ENCODE data around the gene IQCF2.

DNA sequence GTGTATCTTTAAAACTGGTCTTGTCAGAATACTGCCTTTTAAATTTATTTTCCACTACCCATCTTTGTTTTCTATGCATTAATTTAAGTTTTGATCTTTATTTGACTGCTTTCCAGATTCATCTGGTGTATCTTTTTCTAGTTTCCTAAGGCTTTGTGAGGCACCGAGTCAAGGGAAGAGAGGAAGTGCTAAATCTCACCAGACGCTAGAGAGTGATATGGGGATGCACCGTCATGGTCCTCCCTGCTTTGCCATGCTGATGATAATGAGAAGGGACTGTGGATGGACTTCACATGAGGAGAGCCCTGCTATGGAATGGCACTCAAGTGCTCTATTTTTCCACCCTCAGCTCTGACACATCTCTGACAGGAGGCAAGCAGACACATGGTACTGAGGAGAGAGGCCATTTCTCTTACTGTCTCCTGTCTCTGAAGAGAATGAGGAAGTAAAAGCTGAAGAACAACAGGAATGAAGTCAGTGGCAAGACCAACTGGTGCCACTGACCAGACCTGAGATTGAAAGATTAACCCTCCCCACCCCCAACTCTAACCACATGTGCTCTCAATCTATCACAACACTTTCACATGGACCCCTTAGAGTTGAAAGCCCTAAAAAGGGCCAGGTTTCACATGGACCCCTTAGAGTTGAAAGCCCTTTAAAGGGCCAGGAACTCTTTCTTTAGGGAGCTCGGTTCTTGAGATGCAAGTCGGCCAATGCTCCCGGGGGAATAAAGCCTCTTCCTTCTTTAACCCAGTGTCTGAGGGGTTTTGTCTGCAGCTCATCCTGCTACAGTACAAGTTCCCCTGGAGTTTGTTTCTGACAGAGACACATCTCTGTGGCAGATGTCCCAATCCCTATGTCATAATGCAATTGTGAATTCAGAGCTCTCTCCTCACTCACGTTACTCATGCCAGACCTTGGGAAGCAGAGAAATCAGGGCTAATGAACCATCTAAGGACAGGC lies at the start of gene IQCF2:
- TF ChIP-seq, protein P1, sequence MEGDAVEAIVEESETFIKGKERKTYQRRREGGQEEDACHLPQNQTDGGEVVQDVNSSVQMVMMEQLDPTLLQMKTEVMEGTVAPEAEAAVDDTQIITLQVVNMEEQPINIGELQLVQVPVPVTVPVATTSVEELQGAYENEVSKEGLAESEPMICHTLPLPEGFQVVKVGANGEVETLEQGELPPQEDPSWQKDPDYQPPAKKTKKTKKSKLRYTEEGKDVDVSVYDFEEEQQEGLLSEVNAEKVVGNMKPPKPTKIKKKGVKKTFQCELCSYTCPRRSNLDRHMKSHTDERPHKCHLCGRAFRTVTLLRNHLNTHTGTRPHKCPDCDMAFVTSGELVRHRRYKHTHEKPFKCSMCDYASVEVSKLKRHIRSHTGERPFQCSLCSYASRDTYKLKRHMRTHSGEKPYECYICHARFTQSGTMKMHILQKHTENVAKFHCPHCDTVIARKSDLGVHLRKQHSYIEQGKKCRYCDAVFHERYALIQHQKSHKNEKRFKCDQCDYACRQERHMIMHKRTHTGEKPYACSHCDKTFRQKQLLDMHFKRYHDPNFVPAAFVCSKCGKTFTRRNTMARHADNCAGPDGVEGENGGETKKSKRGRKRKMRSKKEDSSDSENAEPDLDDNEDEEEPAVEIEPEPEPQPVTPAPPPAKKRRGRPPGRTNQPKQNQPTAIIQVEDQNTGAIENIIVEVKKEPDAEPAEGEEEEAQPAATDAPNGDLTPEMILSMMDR (IDR thresholded peaks at IDR 0.05; ENCODE audit: insufficient read depth, low read depth, low read length): no peak
- TF ChIP-seq EZH2 (IDR thresholded peaks at IDR 0.05; ENCODE audit: insufficient read depth, low read length): no peak

Data from astrocyte (in vitro differentiated cells and primary cell).